CD4-positive, alpha-beta T cell treated with Interleukin-4 for 1 hour (primary cell): Measurements from ENCODE around the gene ARF4.

ENCODE experiments used
- DNase-seq, 2 donors: peaks; one replicate each; pipeline ENCODE4 v3.0.0-alpha.2; 2020 to 2022

Gene ARF4

GRCh38 chr3:57575966-57576626 is 21.0 kb downstream of the ARF4 start:
- no peak for DNase-seq

GRCh38 chr3:57572096-57572495 is 25.0 kb downstream of the ARF4 start:
- no peak for DNase-seq

GRCh38 chr3:57570878-57571277 is 26.3 kb downstream of the ARF4 start:
- no peak for DNase-seq

GRCh38 chr3:57569859-57570450 is 27.2 kb downstream of the ARF4 start:
- DNase-seq, result no peak

GRCh38 chr3:57559526-57559925 is 37.6 kb downstream of the ARF4 start:
- DNase-seq, result no peak

DNA sequence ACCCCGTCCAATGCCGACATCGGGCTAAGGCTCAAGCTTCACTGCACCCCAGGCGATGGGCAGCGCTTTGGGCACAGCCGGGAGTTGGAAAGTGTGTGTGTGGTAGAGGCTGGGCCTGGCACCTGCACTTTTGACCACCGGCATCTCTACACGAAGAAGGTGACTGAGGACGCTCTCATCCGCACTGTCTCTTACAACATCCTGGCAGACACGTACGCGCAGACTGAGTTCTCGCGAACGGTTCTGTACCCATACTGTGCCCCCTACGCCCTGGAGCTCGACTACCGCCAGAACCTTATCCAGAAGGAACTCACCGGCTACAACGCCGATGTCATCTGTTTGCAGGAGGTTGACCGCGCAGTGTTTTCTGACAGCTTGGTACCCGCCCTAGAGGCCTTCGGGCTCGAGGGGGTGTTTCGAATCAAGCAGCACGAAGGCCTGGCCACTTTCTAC is 40.0 kb downstream of the ARF4 start:
- DNase-seq, result peak; percentile 56 to 59

DNA sequence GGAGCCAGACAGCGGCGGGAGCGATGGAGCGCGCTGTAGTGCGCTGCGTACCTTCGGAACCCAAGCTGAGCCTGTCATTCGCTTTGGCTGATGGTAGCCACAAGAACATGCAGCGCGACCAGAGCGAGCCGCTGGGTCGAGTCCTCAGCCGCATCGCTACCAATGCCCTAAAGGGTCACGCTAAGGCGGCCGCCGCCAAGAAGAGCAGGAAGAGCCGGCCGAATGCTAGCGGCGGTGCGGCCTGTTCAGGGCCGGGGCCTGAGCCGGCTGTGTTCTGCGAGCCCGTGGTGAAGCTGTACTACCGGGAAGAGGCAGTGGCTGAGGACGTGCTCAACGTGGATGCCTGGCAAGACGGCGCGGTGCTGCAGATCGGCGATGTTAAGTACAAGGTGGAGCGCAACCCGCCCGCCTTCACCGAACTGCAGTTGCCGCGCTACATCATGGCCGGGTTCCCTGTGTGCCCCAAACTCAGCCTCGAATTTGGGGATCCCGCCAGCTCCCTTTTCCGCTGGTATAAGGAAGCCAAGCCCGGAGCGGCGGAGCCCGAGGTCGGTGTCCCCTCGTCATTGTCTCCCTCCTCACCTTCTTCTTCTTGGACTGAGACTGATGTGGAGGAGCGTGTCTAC is 40.6 kb downstream of the ARF4 start:
- peak in 1 of 2 donors; percentile 29 for DNase-seq

- peak; percentile 87 to 88 for DNase-seq
These were observed 41.2 kb downstream of the ARF4 start, which contains the start of gene PDE12 for GRCh38 chr3:57555738-57556458. Gene PDE12 (plus strand): TSS chr3:57556274. CDS start chr3:57556380, 106 bp downstream.

GRCh38 chr3:57555306-57555705 is 41.8 kb downstream of the ARF4 start:
- DNase-seq, result no peak

DNA sequence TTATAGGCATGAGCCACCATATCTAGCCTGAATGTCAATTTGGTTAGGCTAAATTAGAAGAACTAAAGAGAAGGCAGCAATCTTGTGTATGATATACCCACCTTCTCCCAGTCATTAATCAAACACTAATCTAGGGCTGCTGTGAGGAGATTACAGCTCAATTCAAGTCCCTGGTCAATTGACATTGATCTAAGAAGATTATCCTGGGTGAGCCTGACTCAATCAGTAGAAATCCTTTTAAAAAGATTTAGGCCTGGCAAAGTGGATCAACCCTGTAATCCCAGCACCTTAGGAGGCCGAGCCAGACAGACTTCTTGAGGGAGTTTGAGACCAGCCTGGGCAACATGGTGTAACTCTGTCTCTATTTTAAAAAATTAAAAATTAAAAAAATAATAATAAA is 50.5 kb downstream of the ARF4 start:
- no peak for DNase-seq

DNA sequence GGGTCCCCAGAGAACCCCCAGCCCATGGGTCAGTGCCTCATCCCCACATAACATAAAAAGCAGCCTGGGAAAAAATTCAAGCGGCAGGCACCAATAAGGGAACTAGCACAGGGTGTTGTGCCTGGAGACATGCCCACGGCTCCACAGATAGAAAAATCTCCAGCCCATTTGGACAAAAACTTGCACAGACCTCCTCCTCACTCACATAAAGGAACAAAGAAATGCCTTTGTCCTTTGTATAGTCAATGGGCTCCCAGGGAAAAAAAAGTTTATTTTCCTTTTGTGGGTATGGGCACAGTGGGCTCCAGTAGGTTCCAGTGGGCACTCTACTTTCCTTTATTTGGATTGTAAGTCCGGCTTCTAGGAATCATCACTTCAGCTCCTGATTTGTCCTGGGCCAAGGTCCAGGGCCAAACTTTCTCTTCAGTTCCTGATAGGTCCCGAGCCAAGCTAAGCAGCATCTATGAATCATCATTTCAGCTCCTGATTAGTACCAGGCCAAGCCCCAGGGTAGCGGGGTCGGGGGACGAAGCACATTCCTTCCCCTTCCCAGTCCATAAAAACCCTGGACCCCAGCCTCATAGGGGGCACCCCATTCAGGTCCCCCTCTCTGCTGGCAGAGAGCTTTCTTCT is 51.4 kb downstream of the ARF4 start:
- no peak for DNase-seq

DNA sequence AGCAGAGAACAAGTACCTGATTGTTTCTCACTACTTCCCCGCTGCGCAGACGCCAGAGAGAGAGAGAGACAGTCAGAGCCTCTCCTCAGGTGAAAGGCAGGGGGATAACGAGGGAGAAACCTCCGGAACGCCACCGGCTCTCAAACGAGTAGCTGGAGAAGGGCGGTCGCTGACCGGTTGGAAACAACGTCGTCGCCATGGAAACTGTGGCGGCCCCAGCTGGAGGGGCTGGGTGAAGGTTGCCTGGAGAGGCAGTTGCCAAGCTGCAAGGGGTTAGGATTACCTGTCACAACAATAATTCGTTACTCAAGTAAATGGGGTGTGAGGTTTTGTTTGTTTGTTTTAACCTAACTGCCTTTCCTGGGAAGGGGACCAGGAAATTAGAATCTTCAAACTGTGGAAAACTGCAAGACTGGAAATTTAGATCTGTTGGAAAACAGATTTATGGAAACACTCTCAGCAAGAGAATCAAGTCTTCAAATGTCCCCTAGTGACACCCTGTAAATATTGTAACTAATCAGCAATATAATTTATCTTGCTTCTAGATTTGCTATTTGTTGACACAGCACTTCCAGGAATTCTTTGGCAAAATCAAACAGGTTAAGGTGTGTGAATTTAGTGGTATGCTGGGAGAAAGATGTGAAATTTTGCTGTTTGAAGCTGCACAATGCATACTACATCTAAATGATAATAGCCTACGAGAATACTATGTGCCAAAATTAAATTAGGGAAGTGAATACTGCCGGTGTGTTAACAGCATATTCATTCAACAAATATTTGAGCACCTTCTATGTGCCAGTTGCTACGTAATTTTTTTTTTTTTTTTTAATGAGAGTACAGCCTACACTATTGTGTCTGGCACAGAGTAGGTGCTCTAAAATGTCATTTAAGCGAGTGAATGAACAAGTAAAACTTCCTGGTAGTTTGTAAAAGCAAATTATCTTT is 52.7 kb downstream of the ARF4 start, which contains the start of gene DNAH12:
Gene DNAH12, minus strand, starts transcription at position 164 of the 945 bp plus-strand sequence. CDS start 1,474 bp downstream, outside the sequence.
- DNase-seq, result peak in 1 of 2 donors; percentile 25

GRCh38 chr3:57538465-57538864 is 58.7 kb downstream of the ARF4 start:
- no peak for DNase-seq

DNA sequence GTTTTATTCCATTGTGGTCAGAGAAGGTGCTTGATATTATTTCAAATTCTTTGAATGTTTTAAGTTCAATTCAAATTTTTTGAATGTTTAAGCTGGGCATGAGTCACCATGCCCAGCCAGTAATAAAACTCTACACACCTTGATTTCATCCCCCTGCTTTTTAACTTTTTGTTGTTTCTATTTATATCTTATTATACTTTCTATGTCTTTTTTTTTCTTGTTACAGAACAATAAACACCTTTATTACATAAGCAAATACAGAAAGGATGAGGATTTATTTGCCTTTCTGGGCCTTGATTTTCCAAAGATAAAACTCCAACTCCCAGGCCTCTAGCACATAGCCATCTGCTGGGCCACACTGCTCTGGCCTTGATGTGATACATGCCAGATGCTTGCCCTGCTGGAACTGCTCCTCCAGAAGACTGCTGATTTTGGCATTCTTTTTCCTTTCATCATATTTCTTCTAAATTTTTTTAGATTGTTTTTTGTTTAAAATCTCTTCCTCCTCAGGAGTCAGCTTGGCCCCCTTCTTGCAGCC is 67.0 kb downstream of the ARF4 start:
- no peak for DNase-seq
